K562 (cell line): ENCODE measurements around the gene AJM1. TPM values are rescaled to one million over a fixed set of nuclear protein-coding genes. Genes with fewer than 3 reads are reported as not detected.

Source experiments
- polyA plus RNA-seq, 8 experiments: library from polyadenylated mRNA; depleted of rRNA in 4 of 8; stranded (reverse) in 5 of 8; unstranded in 3 of 8; fragments of >200 nt; fragmentation: Nextera tagmentation in 2 of 8; fragmentation: Illumina TruSeq in 1 of 8; extraction: Ambion mirVana in 2 of 8; extraction: Trizol in 1 of 8; gene quantifications; 2 replicates each; pipeline versions ENCODE4 v1.2.1 to v1.2.3, GENCODE V29; 2011 to 2014; ENCODE audit warnings: inconsistent platforms in 1 of 8, missing spikeins in 1 of 8
- total RNA-seq, 7 experiments: library from RNA; depleted of rRNA in 6 of 7; stranded (reverse); fragments of >200 nt in 6 of 7; fragmentation: Illumina TruSeq in 2 of 7; extraction: Trizol in 2 of 7; gene quantifications; 2 replicates each; pipeline versions ENCODE4 v1.2.1 to v1.2.3, GENCODE V29; 2011 to 2021; ENCODE audit warnings: low replicate concordance in 1 of 7
- TF ChIP-seq, protein P1 (sequence below): fragments of 450-650 bp; IDR thresholded peaks from 2 replicates; pipeline ENCODE4 v1.6.1; 2016; ENCODE audit warnings: mild to moderate bottlenecking, moderate library complexity

The AJM1 gene
- total and polyA plus RNA-seq, 9 of the 15 experiments (the other 6 are each of a cell fraction or from before 2014, with no cell fraction given): 0.01 to 3.7 (median 0.65) TPM; not detected in 1

DNA sequence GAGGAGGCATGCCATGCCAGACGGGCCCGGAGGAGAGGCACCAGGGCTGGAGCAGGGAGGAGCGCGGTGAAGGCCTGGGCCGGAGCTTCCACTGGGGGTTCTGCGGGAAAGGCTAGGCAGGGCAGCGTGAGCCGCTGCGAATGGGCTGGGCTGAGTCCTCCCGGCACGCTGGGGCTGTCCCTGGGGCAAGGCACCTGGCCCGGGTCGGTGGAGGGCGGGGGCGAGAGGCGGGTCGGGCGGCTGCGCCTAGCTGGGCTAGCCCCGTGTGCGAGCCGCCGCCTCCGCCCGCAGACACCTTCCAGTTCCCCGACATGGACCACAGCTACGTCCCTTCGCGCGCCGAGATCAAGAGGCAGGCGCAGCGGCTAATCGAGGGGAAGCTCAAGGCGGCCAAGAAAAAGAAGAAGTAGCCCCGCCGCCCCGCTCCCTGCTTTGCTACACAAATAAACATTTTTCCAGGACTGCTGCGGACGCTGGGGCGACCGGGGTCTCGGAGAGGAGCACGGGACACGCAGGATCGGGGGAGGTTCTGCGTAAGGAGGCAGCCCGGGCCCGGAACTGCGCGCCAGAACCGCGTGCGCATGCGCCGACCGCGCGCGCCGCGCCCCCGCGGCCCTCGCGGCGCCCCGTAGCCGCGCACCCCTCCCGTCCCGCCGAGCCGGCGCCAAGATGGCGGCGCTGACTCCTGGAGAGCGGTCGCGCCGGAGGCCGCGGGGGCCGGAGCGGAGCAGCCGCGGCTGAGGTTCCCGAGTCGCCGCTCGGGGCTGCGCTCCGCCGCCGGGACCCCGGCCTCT, 34.8 kb upstream of the AJM1 start, which contains the start of gene RABL6 (continued):
- TF ChIP-seq, protein P1, sequence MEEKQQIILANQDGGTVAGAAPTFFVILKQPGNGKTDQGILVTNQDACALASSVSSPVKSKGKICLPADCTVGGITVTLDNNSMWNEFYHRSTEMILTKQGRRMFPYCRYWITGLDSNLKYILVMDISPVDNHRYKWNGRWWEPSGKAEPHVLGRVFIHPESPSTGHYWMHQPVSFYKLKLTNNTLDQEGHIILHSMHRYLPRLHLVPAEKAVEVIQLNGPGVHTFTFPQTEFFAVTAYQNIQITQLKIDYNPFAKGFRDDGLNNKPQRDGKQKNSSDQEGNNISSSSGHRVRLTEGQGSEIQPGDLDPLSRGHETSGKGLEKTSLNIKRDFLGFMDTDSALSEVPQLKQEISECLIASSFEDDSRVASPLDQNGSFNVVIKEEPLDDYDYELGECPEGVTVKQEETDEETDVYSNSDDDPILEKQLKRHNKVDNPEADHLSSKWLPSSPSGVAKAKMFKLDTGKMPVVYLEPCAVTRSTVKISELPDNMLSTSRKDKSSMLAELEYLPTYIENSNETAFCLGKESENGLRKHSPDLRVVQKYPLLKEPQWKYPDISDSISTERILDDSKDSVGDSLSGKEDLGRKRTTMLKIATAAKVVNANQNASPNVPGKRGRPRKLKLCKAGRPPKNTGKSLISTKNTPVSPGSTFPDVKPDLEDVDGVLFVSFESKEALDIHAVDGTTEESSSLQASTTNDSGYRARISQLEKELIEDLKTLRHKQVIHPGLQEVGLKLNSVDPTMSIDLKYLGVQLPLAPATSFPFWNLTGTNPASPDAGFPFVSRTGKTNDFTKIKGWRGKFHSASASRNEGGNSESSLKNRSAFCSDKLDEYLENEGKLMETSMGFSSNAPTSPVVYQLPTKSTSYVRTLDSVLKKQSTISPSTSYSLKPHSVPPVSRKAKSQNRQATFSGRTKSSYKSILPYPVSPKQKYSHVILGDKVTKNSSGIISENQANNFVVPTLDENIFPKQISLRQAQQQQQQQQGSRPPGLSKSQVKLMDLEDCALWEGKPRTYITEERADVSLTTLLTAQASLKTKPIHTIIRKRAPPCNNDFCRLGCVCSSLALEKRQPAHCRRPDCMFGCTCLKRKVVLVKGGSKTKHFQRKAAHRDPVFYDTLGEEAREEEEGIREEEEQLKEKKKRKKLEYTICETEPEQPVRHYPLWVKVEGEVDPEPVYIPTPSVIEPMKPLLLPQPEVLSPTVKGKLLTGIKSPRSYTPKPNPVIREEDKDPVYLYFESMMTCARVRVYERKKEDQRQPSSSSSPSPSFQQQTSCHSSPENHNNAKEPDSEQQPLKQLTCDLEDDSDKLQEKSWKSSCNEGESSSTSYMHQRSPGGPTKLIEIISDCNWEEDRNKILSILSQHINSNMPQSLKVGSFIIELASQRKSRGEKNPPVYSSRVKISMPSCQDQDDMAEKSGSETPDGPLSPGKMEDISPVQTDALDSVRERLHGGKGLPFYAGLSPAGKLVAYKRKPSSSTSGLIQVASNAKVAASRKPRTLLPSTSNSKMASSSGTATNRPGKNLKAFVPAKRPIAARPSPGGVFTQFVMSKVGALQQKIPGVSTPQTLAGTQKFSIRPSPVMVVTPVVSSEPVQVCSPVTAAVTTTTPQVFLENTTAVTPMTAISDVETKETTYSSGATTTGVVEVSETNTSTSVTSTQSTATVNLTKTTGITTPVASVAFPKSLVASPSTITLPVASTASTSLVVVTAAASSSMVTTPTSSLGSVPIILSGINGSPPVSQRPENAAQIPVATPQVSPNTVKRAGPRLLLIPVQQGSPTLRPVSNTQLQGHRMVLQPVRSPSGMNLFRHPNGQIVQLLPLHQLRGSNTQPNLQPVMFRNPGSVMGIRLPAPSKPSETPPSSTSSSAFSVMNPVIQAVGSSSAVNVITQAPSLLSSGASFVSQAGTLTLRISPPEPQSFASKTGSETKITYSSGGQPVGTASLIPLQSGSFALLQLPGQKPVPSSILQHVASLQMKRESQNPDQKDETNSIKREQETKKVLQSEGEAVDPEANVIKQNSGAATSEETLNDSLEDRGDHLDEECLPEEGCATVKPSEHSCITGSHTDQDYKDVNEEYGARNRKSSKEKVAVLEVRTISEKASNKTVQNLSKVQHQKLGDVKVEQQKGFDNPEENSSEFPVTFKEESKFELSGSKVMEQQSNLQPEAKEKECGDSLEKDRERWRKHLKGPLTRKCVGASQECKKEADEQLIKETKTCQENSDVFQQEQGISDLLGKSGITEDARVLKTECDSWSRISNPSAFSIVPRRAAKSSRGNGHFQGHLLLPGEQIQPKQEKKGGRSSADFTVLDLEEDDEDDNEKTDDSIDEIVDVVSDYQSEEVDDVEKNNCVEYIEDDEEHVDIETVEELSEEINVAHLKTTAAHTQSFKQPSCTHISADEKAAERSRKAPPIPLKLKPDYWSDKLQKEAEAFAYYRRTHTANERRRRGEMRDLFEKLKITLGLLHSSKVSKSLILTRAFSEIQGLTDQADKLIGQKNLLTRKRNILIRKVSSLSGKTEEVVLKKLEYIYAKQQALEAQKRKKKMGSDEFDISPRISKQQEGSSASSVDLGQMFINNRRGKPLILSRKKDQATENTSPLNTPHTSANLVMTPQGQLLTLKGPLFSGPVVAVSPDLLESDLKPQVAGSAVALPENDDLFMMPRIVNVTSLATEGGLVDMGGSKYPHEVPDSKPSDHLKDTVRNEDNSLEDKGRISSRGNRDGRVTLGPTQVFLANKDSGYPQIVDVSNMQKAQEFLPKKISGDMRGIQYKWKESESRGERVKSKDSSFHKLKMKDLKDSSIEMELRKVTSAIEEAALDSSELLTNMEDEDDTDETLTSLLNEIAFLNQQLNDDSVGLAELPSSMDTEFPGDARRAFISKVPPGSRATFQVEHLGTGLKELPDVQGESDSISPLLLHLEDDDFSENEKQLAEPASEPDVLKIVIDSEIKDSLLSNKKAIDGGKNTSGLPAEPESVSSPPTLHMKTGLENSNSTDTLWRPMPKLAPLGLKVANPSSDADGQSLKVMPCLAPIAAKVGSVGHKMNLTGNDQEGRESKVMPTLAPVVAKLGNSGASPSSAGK: peak; percentile 84
